SHP77 treated with DMSO at 0.1 percent for 48 hours (cell line): ENCODE measurements around the gene DRD2.

Source experiments
- DNase-seq: peaks from one replicate; lab custom pipeline; 2025; lab: John Stamatoyannopoulos, UW

Gene DRD2

GRCh38 chr11:113372309-113372708 lies 102.9 kb downstream of the DRD2 start:
- no peak for DNase-seq

GRCh38 chr11:113370634-113371033 lies 104.6 kb downstream of the DRD2 start:
- DNase-seq, result no peak

GRCh38 chr11:113369411-113369810 lies 105.8 kb downstream of the DRD2 start:
- no peak for DNase-seq

- no peak for DNase-seq
Observed at GRCh38 chr11:113365895-113366294, 109.3 kb downstream of the DRD2 start.

- DNase-seq, result no peak
Observed at GRCh38 chr11:113363996-113364641, 111.1 kb downstream of the DRD2 start.

- DNase-seq, result no peak
Observed at GRCh38 chr11:113363406-113363805, 111.8 kb downstream of the DRD2 start.
